ENCODE results near the gene WDR48. TPM values are rescaled to one million over a fixed set of nuclear protein-coding genes. Genes with fewer than 3 reads are reported as not detected.

WDR48 gene
- total RNA-seq, 2 donors from 2014 or later: 57.5 to 60.4 TPM

GRCh38 chr3:39019299-39019698 is 32.5 kb upstream of the WDR48 start:
- H3K4me3 ChIP-seq (ENCODE audit: low read length): no peak overlapping the region
- no peaks in the 10 kb centered on the region for H3K27me3 Mint-ChIP-seq (ENCODE audit: insufficient read depth)
- H3K4me1 ChIP-seq (ENCODE audit: control insufficient read depth, insufficient read depth, low read length): no peaks in the 10 kb centered on the region
- H3K27ac Mint-ChIP-seq: no peak overlapping the region
- DNase-seq: no peak
- H3K9me3 Mint-ChIP-seq: no peaks in the 10 kb centered on the region
- no peak overlapping the region for H3K4me3 Mint-ChIP-seq
- TF ChIP-seq CTCF (conservative IDR thresholded peaks at IDR 0.05): no peak
- no peak overlapping the region for H3K9ac ChIP-seq (ENCODE audit: extremely low read depth, low read length, poor library complexity, severe bottlenecking)
- H3K27ac ChIP-seq (ENCODE audit: low read depth, low read length): no peak overlapping the region
- H3K36me3 Mint-ChIP-seq (ENCODE audit: low read depth): no peaks in the 10 kb centered on the region
- no peaks in the 10 kb centered on the region for H3K9me3 ChIP-seq (ENCODE audit: control insufficient read depth, low read length)
- WGBS, 2 experiments (ENCODE audit: insufficient coverage in 1 of 2, insufficient read length in 1 of 2): 92 to 93% methylated on average over 2 of the region's 2 CpGs
- H3K27me3 ChIP-seq (ENCODE audit: control insufficient read depth, insufficient read depth, low read length, poor library complexity, severe bottlenecking): peaks cover 7% of the 10 kb centered on the region
- H3K36me3 ChIP-seq (ENCODE audit: control insufficient read depth, insufficient read depth, low read length): no peaks in the 10 kb centered on the region
- H3K4me1 Mint-ChIP-seq: peaks cover 3% of the 10 kb centered on the region

- Histone ChIP-seq H3K4me1 (ENCODE audit: control insufficient read depth, insufficient read depth, low read length) (no peaks in the 10 kb centered on the region), H3K9ac (ENCODE audit: extremely low read depth, low read length, poor library complexity, severe bottlenecking) (no peak overlapping the region), H3K4me3 (ENCODE audit: low read length) (no peak overlapping the region), H3K27ac (ENCODE audit: low read depth, low read length) (no peak overlapping the region), H3K9me3 (ENCODE audit: control insufficient read depth, low read length) (no peaks in the 10 kb centered on the region), H3K36me3 (ENCODE audit: control insufficient read depth, insufficient read depth, low read length) (no peaks in the 10 kb centered on the region), H3K27me3 (ENCODE audit: control insufficient read depth, insufficient read depth, low read length, poor library complexity, severe bottlenecking) (peaks cover 7% of the 10 kb centered on the region)
- H3K9me3 Mint-ChIP-seq: no peaks in the 10 kb centered on the region
- no peak overlapping the region for H3K4me3 Mint-ChIP-seq
- peaks cover 3% of the 10 kb centered on the region for H3K4me1 Mint-ChIP-seq
- no peak overlapping the region for H3K27ac Mint-ChIP-seq
- H3K27me3 Mint-ChIP-seq (ENCODE audit: insufficient read depth): no peaks in the 10 kb centered on the region
- TF ChIP-seq CTCF (conservative IDR thresholded peaks at IDR 0.05): no peak
- WGBS, 2 experiments (ENCODE audit: insufficient coverage in 1 of 2, insufficient read length in 1 of 2): 94% methylated on average over 1 of the region's 1 CpG; no CpG with 5 or more reads in 1 of the 2 experiments
- no peaks in the 10 kb centered on the region for H3K36me3 Mint-ChIP-seq (ENCODE audit: low read depth)
- DNase-seq: no peak
These were observed 30.8 kb upstream of the WDR48 start for GRCh38 chr3:39021029-39021428.

GRCh38 chr3:39021465-39022285 is 30.1 kb upstream of the WDR48 start:
- Mint-ChIP-seq H3K27ac (no peak overlapping the region), H3K4me3 (no peak overlapping the region), H3K9me3 (no peaks in the 10 kb centered on the region), H3K27me3 (ENCODE audit: insufficient read depth) (no peaks in the 10 kb centered on the region), H3K36me3 (ENCODE audit: low read depth) (no peaks in the 10 kb centered on the region), H3K4me1 (peaks cover 3% of the 10 kb centered on the region)
- H3K9me3 ChIP-seq (ENCODE audit: control insufficient read depth, low read length): no peaks in the 10 kb centered on the region
- H3K27me3 ChIP-seq (ENCODE audit: control insufficient read depth, insufficient read depth, low read length, poor library complexity, severe bottlenecking): peaks cover 7% of the 10 kb centered on the region
- no peak for DNase-seq
- H3K4me1 ChIP-seq (ENCODE audit: control insufficient read depth, insufficient read depth, low read length): no peaks in the 10 kb centered on the region
- no peak overlapping the region for H3K9ac ChIP-seq (ENCODE audit: extremely low read depth, low read length, poor library complexity, severe bottlenecking)
- TF ChIP-seq CTCF (conservative IDR thresholded peaks at IDR 0.05): no peak
- H3K4me3 ChIP-seq (ENCODE audit: low read length): no peak overlapping the region
- 95 to 100% methylated on average over 3 to 4 of the region's 4 CpGs for WGBS, 2 experiments (ENCODE audit: insufficient coverage in 1 of 2, insufficient read length in 1 of 2)
- H3K36me3 ChIP-seq (ENCODE audit: control insufficient read depth, insufficient read depth, low read length): no peaks in the 10 kb centered on the region
- no peak overlapping the region for H3K27ac ChIP-seq (ENCODE audit: low read depth, low read length)
